Keratinocyte (primary cell): ENCODE measurements around the gene CACNA1C. TPM values are rescaled to one million over a fixed set of nuclear protein-coding genes. Genes with fewer than 3 reads are reported as not detected.

Experiments used
- DNase-seq: peaks from one replicate; pipeline ENCODE4 v3.0.0-alpha.2; 2011; ENCODE audit warnings: low read depth, missing footprints, low spot score
- FAIRE-seq: peaks from 2 replicates; lab custom pipeline; 2011; peaks lifted over from hg19 to GRCh38; lab: Jason Lieb, UNC
- H2AFZ ChIP-seq: 2 replicates; pipeline ENCODE4 v1.6.0; 2012; ENCODE audit warnings: low read length, control low read depth, inconsistent platforms; ENCODE audit not compliant: control insufficient read depth
- H3K27ac ChIP-seq: 2 replicates; pipeline ENCODE4 v1.5.1; 2011; ENCODE audit warnings: low read length; ENCODE audit not compliant: control insufficient read depth, insufficient read depth
- H3K27me3 ChIP-seq: 3 replicates; pipeline ENCODE4 v1.6.0; 2011; ENCODE audit warnings: low read length; ENCODE audit not compliant: control insufficient read depth, insufficient read depth; ENCODE audit errors: extremely low read depth
- H3K36me3 ChIP-seq, 2 experiments: 2 replicates in 1 of 2; 3 replicates in 1 of 2; pipeline ENCODE4 v1.5.1; 2011; ENCODE audit warnings: low read length in 2 of 2, mild to moderate bottlenecking in 1 of 2; ENCODE audit not compliant: control insufficient read depth in 2 of 2, insufficient read depth in 2 of 2; ENCODE audit errors: extremely low read depth in 1 of 2
- H3K4me1 ChIP-seq: 3 replicates; pipeline ENCODE4 v1.5.1; 2011; ENCODE audit warnings: low read length; ENCODE audit not compliant: control insufficient read depth, insufficient read depth; ENCODE audit errors: extremely low read depth
- H3K4me2 ChIP-seq: 3 replicates; pipeline ENCODE4 v1.6.0; 2011; ENCODE audit warnings: low read depth, low read length; ENCODE audit not compliant: control insufficient read depth, insufficient read depth; ENCODE audit errors: extremely low read depth
- H3K4me3 ChIP-seq, 3 experiments: fragments of 200-600 bp in 1 of 3; sonication (generic) in 1 of 3; 2 replicates in 2 of 3; 3 replicates in 1 of 3; pipeline ENCODE4 v1.5.1; 2011 to 2016; ENCODE audit warnings: low read length in 3 of 3, mild to moderate bottlenecking in 3 of 3, control low read depth in 2 of 3, inconsistent platforms in 1 of 3, low read depth in 1 of 3, mixed read lengths in 1 of 3, mixed run types in 1 of 3, moderate library complexity in 1 of 3; ENCODE audit not compliant: control insufficient read depth in 2 of 3, insufficient read depth in 2 of 3; ENCODE audit errors: extremely low read depth in 1 of 3
- H3K79me2 ChIP-seq: 2 replicates; pipeline ENCODE4 v1.6.0; 2012; ENCODE audit warnings: low read length; ENCODE audit not compliant: control insufficient read depth, insufficient read depth
- H3K9ac ChIP-seq: 3 replicates; pipeline ENCODE4 v1.6.0; 2011; ENCODE audit warnings: low read length; ENCODE audit not compliant: control insufficient read depth, insufficient read depth; ENCODE audit errors: extremely low read depth
- H3K9me1 ChIP-seq: 3 replicates; pipeline ENCODE4 v1.6.0; 2011; ENCODE audit warnings: low read length; ENCODE audit not compliant: control insufficient read depth, insufficient read depth; ENCODE audit errors: extremely low read depth
- H3K9me3 ChIP-seq: 2 replicates; pipeline ENCODE4 v1.5.1; 2012; ENCODE audit warnings: low read depth, low read length; ENCODE audit not compliant: control insufficient read depth
- H4K20me1 ChIP-seq: 3 replicates; pipeline ENCODE4 v1.6.0; 2011; ENCODE audit warnings: low read length; ENCODE audit not compliant: control insufficient read depth, insufficient read depth; ENCODE audit errors: extremely low read depth
- EZH2 ChIP-seq: IDR thresholded peaks from one replicate; pipeline ENCODE4 v1.6.1; 2012; ENCODE audit warnings: inconsistent platforms, mild to moderate bottlenecking, low read length, moderate library complexity
- dilution Hi-C: fragments of 300-500 bp; cut with MboI; formaldehyde crosslinking; loops from one replicate; pipeline ENCODE4 v1.7.0; 2020; ENCODE audit warnings: low sequenced_read_pairs; ENCODE audit not compliant: extremely low pct_ligation_motif_present
- polyA plus RNA-seq, 5 experiments: library from polyadenylated mRNA; depleted of rRNA in 3 of 5; stranded (reverse) in 3 of 5; stranded (forward) in 1 of 5; unstranded in 1 of 5; fragments of >200 nt; gene quantifications; 1 replicate in 1 of 5; 2 replicates in 3 of 5; 3 replicates in 1 of 5; pipeline versions ENCODE4 v1.2.1 to v1.2.3, GENCODE V29; 2011 to 2012; ENCODE audit warnings: missing spikeins in 2 of 5, low read depth in 1 of 5, low replicate concordance in 1 of 5
- TF ChIP-seq, protein P1 (sequence below), 3 experiments: IDR thresholded peaks in 1 of 3; conservative IDR thresholded peaks in 1 of 3; optimal IDR thresholded peaks in 1 of 3; 2 replicates in 2 of 3; 3 replicates in 1 of 3; pipeline versions ENCODE3 to v1.5.1; 2011; ENCODE audit warnings: low read length in 3 of 3, mild to moderate bottlenecking in 3 of 3, moderate library complexity in 2 of 3, control low read depth in 1 of 3, inconsistent platforms in 1 of 3; ENCODE audit not compliant: insufficient read depth in 2 of 3; ENCODE audit errors: extremely low read depth in 1 of 3

Gene CACNA1C
- polyA plus RNA-seq, 1 donor (not counting 4 experiments of a cell fraction or from before 2014, with no cell fraction given): not detected

DNA sequence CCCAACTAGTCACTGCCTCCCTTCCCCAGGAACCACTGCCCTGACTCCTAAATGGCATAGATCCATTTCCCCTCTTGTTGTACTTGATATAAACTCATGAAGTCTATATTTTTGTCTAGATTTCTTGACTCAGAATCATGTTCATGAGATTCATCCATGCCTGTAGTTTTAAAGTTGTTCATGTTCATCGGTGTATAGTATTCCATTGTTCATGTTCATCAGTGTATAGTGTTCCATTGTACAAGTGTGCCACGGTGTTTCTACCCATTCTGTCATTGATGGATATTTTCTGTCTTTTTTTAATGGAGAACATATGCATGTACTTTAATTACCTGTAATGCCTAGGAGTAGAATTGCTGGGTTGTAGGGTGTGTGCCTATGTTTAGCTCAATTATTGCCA, 261.7 kb downstream of the CACNA1C start:
- dilution Hi-C loops: no loop called here
- H3K36me3 ChIP-seq: no peaks in the 10 kb centered on the region
- H2AFZ ChIP-seq: no peak overlapping the region
- no peak overlapping the region for H3K4me2 ChIP-seq
- TF ChIP-seq, protein P1, sequence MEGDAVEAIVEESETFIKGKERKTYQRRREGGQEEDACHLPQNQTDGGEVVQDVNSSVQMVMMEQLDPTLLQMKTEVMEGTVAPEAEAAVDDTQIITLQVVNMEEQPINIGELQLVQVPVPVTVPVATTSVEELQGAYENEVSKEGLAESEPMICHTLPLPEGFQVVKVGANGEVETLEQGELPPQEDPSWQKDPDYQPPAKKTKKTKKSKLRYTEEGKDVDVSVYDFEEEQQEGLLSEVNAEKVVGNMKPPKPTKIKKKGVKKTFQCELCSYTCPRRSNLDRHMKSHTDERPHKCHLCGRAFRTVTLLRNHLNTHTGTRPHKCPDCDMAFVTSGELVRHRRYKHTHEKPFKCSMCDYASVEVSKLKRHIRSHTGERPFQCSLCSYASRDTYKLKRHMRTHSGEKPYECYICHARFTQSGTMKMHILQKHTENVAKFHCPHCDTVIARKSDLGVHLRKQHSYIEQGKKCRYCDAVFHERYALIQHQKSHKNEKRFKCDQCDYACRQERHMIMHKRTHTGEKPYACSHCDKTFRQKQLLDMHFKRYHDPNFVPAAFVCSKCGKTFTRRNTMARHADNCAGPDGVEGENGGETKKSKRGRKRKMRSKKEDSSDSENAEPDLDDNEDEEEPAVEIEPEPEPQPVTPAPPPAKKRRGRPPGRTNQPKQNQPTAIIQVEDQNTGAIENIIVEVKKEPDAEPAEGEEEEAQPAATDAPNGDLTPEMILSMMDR (optimal IDR thresholded peaks at IDR 0.05 in 1 of 3, IDR thresholded peaks at IDR 0.05 in 1 of 3, conservative IDR thresholded peaks at IDR 0.05 in 1 of 3; ENCODE audit: extremely low read depth in 1 of 3, insufficient read depth in 2 of 3, low read length in 3 of 3): no peak
- no peak for TF ChIP-seq EZH2
- H3K27me3 ChIP-seq: no peaks in the 10 kb centered on the region
- FAIRE-seq (no peak), DNase-seq (no peak)
- H3K4me3 ChIP-seq: no peak overlapping the region
- H3K9ac ChIP-seq: no peak overlapping the region
- H3K9me3 ChIP-seq: no peaks in the 10 kb centered on the region
- H3K27ac ChIP-seq: no peak overlapping the region
- no peaks in the 10 kb centered on the region for H3K4me1 ChIP-seq
- no peaks in the 10 kb centered on the region for H3K79me2 ChIP-seq
- H3K9me1 ChIP-seq: no peaks in the 10 kb centered on the region
- no peaks in the 10 kb centered on the region for H4K20me1 ChIP-seq

DNA sequence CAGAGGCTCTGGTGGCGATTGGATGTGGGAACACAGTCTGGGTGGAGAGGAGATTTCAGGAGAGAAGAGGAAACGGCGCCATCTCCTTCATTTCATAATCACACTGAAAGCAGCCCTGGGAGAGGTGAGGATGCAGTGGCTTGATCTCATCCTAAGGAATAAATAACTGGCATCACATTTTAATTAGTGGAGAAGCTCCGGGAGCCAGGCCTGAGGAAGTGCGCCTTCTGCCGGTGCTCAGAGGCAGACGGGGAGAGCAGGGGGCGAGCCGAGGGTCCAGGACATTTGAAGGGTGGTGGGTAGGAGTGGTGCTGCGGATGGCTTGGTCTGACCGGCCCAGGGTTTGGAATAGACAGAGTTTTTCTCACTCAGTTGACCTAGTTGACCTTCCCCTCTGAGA, 265.0 kb downstream of the CACNA1C start:
- H3K27me3 ChIP-seq: peaks cover 4% of the 10 kb centered on the region
- dilution Hi-C loops: no loop called here
- TF ChIP-seq, protein P1 (optimal IDR thresholded peaks at IDR 0.05 in 1 of 3, IDR thresholded peaks at IDR 0.05 in 1 of 3, conservative IDR thresholded peaks at IDR 0.05 in 1 of 3; ENCODE audit: extremely low read depth in 1 of 3, insufficient read depth in 2 of 3, low read length in 3 of 3): no peak
- no peak for TF ChIP-seq EZH2

More for the DNA sequence above, 265.0 kb downstream of the CACNA1C start:
- no peak for DNase-seq
- Histone ChIP-seq H4K20me1 (no peaks in the 10 kb centered on the region), H3K27ac (no peak overlapping the region), H3K4me1 (no peaks in the 10 kb centered on the region), H3K4me2 (no peak overlapping the region), H3K4me3 (no peak overlapping the region), H3K36me3 (no peaks in the 10 kb centered on the region), H2AFZ (no peak overlapping the region), H3K9ac (no peak overlapping the region), H3K79me2 (no peaks in the 10 kb centered on the region), H3K9me1 (no peaks in the 10 kb centered on the region), H3K9me3 (no peaks in the 10 kb centered on the region)
- FAIRE-seq: no peak
